GM12875 (cell line): ENCODE results near the gene LMBR1.

Source experiments
- H3K4me3 ChIP-seq: one replicate; pipeline ENCODE4 v1.5.1; 2011; ENCODE audit warnings: low read depth, low read length, control low read depth
- CTCF ChIP-seq: IDR thresholded peaks from 2 replicates; pipeline ENCODE4 v1.5.1; 2011; ENCODE audit warnings: low read depth, mild to moderate bottlenecking, control low read depth, inconsistent platforms, low read length, moderate library complexity, borderline replicate concordance; ENCODE audit not compliant: insufficient read depth

Gene LMBR1

GRCh38 chr7:156765901-156766656 is 126.9 kb downstream of the LMBR1 start:
- TF ChIP-seq CTCF = no peak
- no peak overlapping the region for H3K4me3 ChIP-seq

GRCh38 chr7:156764766-156765165 is 128.2 kb downstream of the LMBR1 start:
- no peak for TF ChIP-seq CTCF

GRCh38 chr7:156764016-156764669 is 128.8 kb downstream of the LMBR1 start:
- no peak for TF ChIP-seq CTCF
- no peak overlapping the region for H3K4me3 ChIP-seq

More at GRCh38 chr7:156764766-156765165, 128.2 kb downstream of the LMBR1 start:
- H3K4me3 ChIP-seq = no peak overlapping the region

- no peak for TF ChIP-seq CTCF
- H3K4me3 ChIP-seq = no peak overlapping the region
These were observed 133.3 kb downstream of the LMBR1 start for GRCh38 chr7:156759579-156760202.

GRCh38 chr7:156759143-156759542 is 133.8 kb downstream of the LMBR1 start:
- H3K4me3 ChIP-seq = no peak overlapping the region
- TF ChIP-seq CTCF = no peak

GRCh38 chr7:156754201-156754600 is 138.8 kb downstream of the LMBR1 start:
- no peak overlapping the region for H3K4me3 ChIP-seq
- no peak for TF ChIP-seq CTCF
